ENCODE measurements around the gene ZBTB9. TPM values are rescaled to one million over a fixed set of nuclear protein-coding genes. Genes with fewer than 3 reads are reported as not detected.
A peak's percentile ranks its signal among the peaks of the same experiment; 100 is the strongest.

The ZBTB9 gene
- total RNA-seq, 2 experiments from 2014 or later = 9.3 to 9.5 TPM

GRCh38 chr6:33428224-33428965 lies 26.0 kb upstream of the ZBTB9 start:
- CTCF ChIA-PET = interaction anchor here (0.7 to 1.4 kb wide), 9 partner anchors 10 to 193 kb away, joined by 3 to 5 read pairs (median 3); partner anchors contain the start of genes CUTA, ITPR3 and RGL2
- Mint-ChIP-seq H3K27me3 (no peaks in the 10 kb centered on the region), H3K4me3 (peak overlapping the region; percentile 84), H3K27ac (peak overlapping the region; percentile 85), H3K4me1 (peaks cover 74% of the 10 kb centered on the region), H3K36me3 (ENCODE audit: low read depth) (peaks cover 19% of the 10 kb centered on the region), H3K9me3 (ENCODE audit: low read depth) (no peaks in the 10 kb centered on the region)
- DNase-seq (peak; percentile 63), ATAC-seq (no peak)
- intact Hi-C loops (cut with DNase I, micrococcal nuclease) = loop anchor here in 1 of 2 experiments (5.0 kb wide), 1 partner anchor 194 kb away; the partner anchor contains the start of gene ITPR3
- POLR2A ChIA-PET = interaction anchor here (0.5 to 0.8 kb wide), 2 partner anchors 10 to 86 kb away, joined by 3 to 5 read pairs; partner anchors contain the start of gene CUTA

DNA sequence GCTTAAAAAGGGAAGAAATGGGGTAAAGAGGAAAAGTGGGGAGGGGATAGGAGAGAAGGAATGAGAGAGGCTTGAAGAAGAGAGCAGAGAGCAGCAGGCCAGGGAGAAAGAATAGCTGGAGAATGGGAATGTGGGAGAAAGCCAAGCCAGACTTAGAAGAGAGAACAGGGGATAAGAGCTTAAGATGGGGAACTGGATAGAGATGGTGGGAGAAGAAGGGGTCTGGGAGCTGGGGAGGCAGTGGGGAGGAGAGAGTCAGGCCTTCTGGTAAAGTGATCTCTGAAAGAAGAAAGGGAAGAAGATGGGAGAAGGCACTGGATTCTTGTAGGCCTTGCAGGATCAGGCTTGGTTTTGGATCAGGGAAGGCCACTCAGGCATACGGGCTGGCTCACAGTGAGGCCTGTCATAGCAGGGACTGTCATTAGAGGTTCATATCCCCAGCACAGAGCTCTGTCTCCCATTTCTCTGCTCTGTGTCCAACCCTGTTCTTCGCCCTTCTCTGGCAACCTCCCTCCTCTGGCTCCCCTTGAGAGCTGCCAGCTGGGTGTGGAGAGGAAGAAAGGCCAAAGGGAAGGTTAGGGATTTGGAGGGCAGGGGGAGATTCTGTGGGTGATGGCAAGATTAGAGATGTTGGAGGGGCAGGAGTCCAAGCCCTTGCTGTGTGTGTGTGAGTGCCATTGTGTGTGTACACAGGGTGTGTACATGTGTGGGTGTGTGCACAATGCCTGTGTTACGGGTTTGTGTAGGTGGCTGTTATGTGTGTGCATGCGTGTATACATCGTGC lies 25.2 kb upstream of the ZBTB9 start:
- no peaks in the 10 kb centered on the region for H3K9me3 Mint-ChIP-seq (ENCODE audit: low read depth)
- ATAC-seq (no peak), DNase-seq (no peak)
- H3K4me1 Mint-ChIP-seq = peaks cover 71% of the 10 kb centered on the region
- no peaks in the 10 kb centered on the region for H3K27me3 Mint-ChIP-seq
- intact Hi-C loops (cut with DNase I, micrococcal nuclease) = loop anchor here in 1 of 2 experiments (5.0 kb wide), 1 partner anchor 193 kb away; the partner anchor contains the start of gene ITPR3
- peak overlapping the region; percentile 84 for H3K4me3 Mint-ChIP-seq
- ChIA-PET POLR2A (interaction anchor here (0.5 to 0.8 kb wide), 3 partner anchors 11 to 141 kb away, joined by 3 to 5 read pairs (median 3); partner anchors contain the start of gene CUTA), CTCF (interaction anchor here (0.7 to 1.4 kb wide), 11 partner anchors 11 to 792 kb away, joined by 3 to 5 read pairs (median 3); partner anchors contain the start of genes CUTA, ITPR3 and RGL2)
- H3K36me3 Mint-ChIP-seq (ENCODE audit: low read depth) = peaks cover 20% of the 10 kb centered on the region
- peak overlapping the region; percentile 85 for H3K27ac Mint-ChIP-seq

GRCh38 chr6:33429750-33430052 lies 24.7 kb upstream of the ZBTB9 start:
- ChIA-PET CTCF (interaction anchor here (0.7 to 1.6 kb wide), 8 partner anchors 11 to 792 kb away, joined by 3 to 6 read pairs (median 3); partner anchors contain the start of genes CUTA, ITPR3 and ZBTB9), POLR2A (interaction anchor here (0.5 to 1.7 kb wide), 2 partner anchors 11 to 141 kb away, joined by 3 to 7 read pairs; partner anchors contain the start of gene CUTA)
- DNase-seq = no peak
- ATAC-seq = no peak
- intact Hi-C loops (cut with DNase I, micrococcal nuclease) = loop anchor here (2.0 to 5.0 kb wide), 2 partner anchors 25 to 193 kb away; partner anchors contain the start of genes ITPR3 (in 1 of the 2) and ZBTB9 (in 1 of the 2)
- peaks cover 14% of the 10 kb centered on the region for H3K36me3 Mint-ChIP-seq (ENCODE audit: low read depth)
- H3K4me3 Mint-ChIP-seq = peak overlapping the region; percentile 84
- no peaks in the 10 kb centered on the region for H3K9me3 Mint-ChIP-seq (ENCODE audit: low read depth)
- H3K4me1 Mint-ChIP-seq = peaks cover 66% of the 10 kb centered on the region
- H3K27ac Mint-ChIP-seq = peak overlapping the region; percentile 85
- H3K27me3 Mint-ChIP-seq = no peaks in the 10 kb centered on the region

- ChIA-PET CTCF (interaction anchor here (0.6 to 1.6 kb wide), 9 partner anchors 12 to 791 kb away, joined by 3 to 8 read pairs (median 3); partner anchors contain the start of genes CUTA, ITPR3 and ZBTB9), POLR2A (interaction anchor here (0.6 to 1.7 kb wide), 8 partner anchors 12 to 459 kb away, joined by 3 to 7 read pairs (median 3); partner anchors contain the start of genes CUTA, KIFC1 and ZBTB9)
- intact Hi-C loops (cut with DNase I, micrococcal nuclease) = loop anchor here in 1 of 2 experiments (2.0 kb wide), 1 partner anchor 24 kb away; the partner anchor contains the start of gene ZBTB9
- DNase-seq (no peak), ATAC-seq (no peak)
- H3K36me3 Mint-ChIP-seq (ENCODE audit: low read depth) = peaks cover 9% of the 10 kb centered on the region
- H3K27ac Mint-ChIP-seq = peak overlapping the region; percentile 56
- H3K9me3 Mint-ChIP-seq (ENCODE audit: low read depth) = no peaks in the 10 kb centered on the region
- H3K4me3 Mint-ChIP-seq = peak overlapping the region; percentile 84
- H3K4me1 Mint-ChIP-seq = peaks cover 59% of the 10 kb centered on the region
- no peaks in the 10 kb centered on the region for H3K27me3 Mint-ChIP-seq
Measured at GRCh38 chr6:33430334-33430733, 24.0 kb upstream of the ZBTB9 start.

GRCh38 chr6:33430991-33431879 lies 23.1 kb upstream of the ZBTB9 start:
- Mint-ChIP-seq H3K27ac (peak overlapping the region; percentile 56), H3K9me3 (ENCODE audit: low read depth) (no peaks in the 10 kb centered on the region), H3K4me3 (peak overlapping the region; percentile 84), H3K27me3 (no peaks in the 10 kb centered on the region), H3K36me3 (ENCODE audit: low read depth) (peaks cover 11% of the 10 kb centered on the region), H3K4me1 (peaks cover 58% of the 10 kb centered on the region)
- ChIA-PET CTCF (interaction anchor here (0.6 to 1.6 kb wide), 9 partner anchors 9 to 190 kb away, joined by 3 to 8 read pairs (median 4); partner anchors contain the start of genes CUTA, ITPR3 and ZBTB9), POLR2A (interaction anchor here (0.6 to 1.7 kb wide), 8 partner anchors 13 to 460 kb away, joined by 3 to 7 read pairs (median 3); partner anchors contain the start of genes CUTA, KIFC1 and ZBTB9)
- intact Hi-C loops (cut with DNase I, micrococcal nuclease) = loop anchor here (1.0 to 2.0 kb wide), 3 partner anchors 23 to 40 kb away; partner anchors contain the start of genes ZBTB9 (in 2 of the 2) and KIFC1 (in 1 of the 2)
- DNase-seq (peak; percentile 89), ATAC-seq (peak; percentile 62)

- H3K36me3 Mint-ChIP-seq (ENCODE audit: low read depth) = peaks cover 11% of the 10 kb centered on the region
- peaks cover 54% of the 10 kb centered on the region for H3K4me1 Mint-ChIP-seq
- ATAC-seq (no peak), DNase-seq (no peak)
- H3K4me3 Mint-ChIP-seq = peak overlapping the region; percentile 84
- no peaks in the 10 kb centered on the region for H3K27me3 Mint-ChIP-seq
- no peaks in the 10 kb centered on the region for H3K9me3 Mint-ChIP-seq (ENCODE audit: low read depth)
- peak overlapping the region; percentile 53 for H3K27ac Mint-ChIP-seq
- POLR2A ChIA-PET = interaction anchor here (0.5 kb wide), 1 partner anchor 226 kb away, joined by 3 read pairs; no protein-coding TSS in a partner anchor
- CTCF ChIA-PET = interaction anchor here (0.8 to 1.2 kb wide), 2 partner anchors 10 to 173 kb away, joined by 3 to 4 read pairs; no protein-coding TSS in a partner anchor
- intact Hi-C loops (cut with DNase I, micrococcal nuclease) = loop anchor here (1.0 to 2.0 kb wide), 3 partner anchors 22 to 41 kb away; partner anchors contain the start of genes ZBTB9 (in 2 of the 2) and KIFC1 (in 1 of the 2)
Measured at GRCh38 chr6:33431880-33432541, 22.4 kb upstream of the ZBTB9 start.

GRCh38 chr6:33432546-33432945 lies 21.8 kb upstream of the ZBTB9 start:
- peaks cover 50% of the 10 kb centered on the region for H3K4me1 Mint-ChIP-seq
- ChIA-PET CTCF (interaction anchor here (0.7 to 1.2 kb wide), 2 partner anchors 10 to 21 kb away, joined by 4 read pairs; no protein-coding TSS in a partner anchor), POLR2A (interaction anchor here (0.5 kb wide), 1 partner anchor 227 kb away, joined by 3 read pairs; no protein-coding TSS in a partner anchor)
- H3K27ac Mint-ChIP-seq = peak overlapping the region; percentile 27
- DNase-seq (no peak), ATAC-seq (no peak)
- H3K9me3 Mint-ChIP-seq (ENCODE audit: low read depth) = no peaks in the 10 kb centered on the region
- intact Hi-C loops (cut with DNase I, micrococcal nuclease) = no loop called here
- no peaks in the 10 kb centered on the region for H3K27me3 Mint-ChIP-seq
- H3K36me3 Mint-ChIP-seq (ENCODE audit: low read depth) = peaks cover 14% of the 10 kb centered on the region
- H3K4me3 Mint-ChIP-seq = peak overlapping the region; percentile 84

DNA sequence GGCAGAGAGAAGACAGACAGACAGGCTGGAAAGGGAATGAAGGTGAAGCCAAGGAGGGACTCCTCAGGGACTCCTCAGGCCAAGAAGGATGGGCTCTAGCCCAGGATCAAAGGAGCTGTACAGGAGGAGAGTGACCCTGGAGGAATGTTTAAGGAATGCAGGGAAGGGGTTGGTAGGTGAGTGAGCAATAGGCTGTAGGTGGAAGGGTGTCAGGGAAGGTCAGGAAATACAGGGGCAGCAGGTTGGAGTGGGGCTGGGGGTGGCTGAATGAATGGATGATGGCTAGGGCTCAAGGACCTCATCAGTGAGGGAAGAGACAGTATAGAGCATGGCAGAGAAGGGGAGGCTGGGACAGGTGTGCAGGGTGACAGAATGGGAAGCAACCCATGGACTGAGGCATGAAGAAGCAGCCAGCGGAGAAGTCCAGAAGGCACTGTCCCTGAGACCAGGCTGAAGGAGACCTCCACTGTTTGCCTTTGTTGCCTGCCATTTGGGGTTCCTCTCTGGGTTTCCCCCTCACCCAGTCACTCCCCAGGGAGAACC lies 21.3 kb upstream of the ZBTB9 start:
- no peaks in the 10 kb centered on the region for H3K9me3 Mint-ChIP-seq (ENCODE audit: low read depth)
- peaks cover 15% of the 10 kb centered on the region for H3K36me3 Mint-ChIP-seq (ENCODE audit: low read depth)
- DNase-seq (no peak), ATAC-seq (no peak)
- intact Hi-C loops (cut with DNase I, micrococcal nuclease) = no loop called here
- H3K27ac Mint-ChIP-seq = peak overlapping the region; percentile 27
- no peaks in the 10 kb centered on the region for H3K27me3 Mint-ChIP-seq
- H3K4me1 Mint-ChIP-seq = peaks cover 50% of the 10 kb centered on the region
- peak overlapping the region; percentile 0 for H3K4me3 Mint-ChIP-seq
- ChIA-PET CTCF (interaction anchor here (0.7 kb wide), 1 partner anchor 21 kb away, joined by 4 read pairs; no protein-coding TSS in a partner anchor), POLR2A (no interaction called here)

DNA sequence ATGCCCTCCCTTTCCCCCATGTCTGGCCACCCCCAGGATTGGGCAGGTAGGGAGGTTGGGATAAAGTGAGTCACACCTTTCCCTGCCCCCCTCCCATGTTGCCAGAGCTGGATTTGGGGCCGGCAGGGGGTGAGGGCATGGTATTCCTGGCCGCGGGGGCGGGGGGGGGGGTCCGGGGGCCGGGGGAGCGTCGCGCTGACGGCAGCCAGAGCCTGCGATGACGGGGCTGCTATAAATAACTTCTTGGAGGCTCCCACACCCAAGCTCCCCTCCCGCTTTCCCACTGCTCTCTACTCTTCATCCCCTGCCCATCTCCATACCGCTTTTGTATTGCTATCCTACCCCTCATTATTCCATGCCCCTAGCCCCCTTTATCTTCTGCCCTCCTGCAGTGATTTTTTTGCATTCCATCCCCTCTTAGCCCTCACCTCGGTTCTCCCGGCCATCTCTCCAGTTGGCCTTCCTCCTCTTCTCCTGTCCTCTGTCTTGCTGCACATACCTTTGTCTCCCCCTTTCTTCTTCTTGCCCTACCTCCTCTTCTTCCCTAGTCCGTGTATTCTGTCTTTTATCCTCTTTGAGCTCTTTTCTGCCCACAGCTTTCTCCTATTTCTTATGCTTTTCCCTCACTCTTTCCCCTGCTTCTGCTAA lies 20.7 kb upstream of the ZBTB9 start:
- Mint-ChIP-seq H3K4me3 (no peak overlapping the region), H3K27me3 (no peaks in the 10 kb centered on the region), H3K9me3 (ENCODE audit: low read depth) (no peaks in the 10 kb centered on the region), H3K36me3 (ENCODE audit: low read depth) (peaks cover 19% of the 10 kb centered on the region), H3K27ac (no peak overlapping the region), H3K4me1 (peaks cover 45% of the 10 kb centered on the region)
- ChIA-PET POLR2A (no interaction called here), CTCF (interaction anchor here (0.7 kb wide), 1 partner anchor 20 kb away, joined by 4 read pairs; no protein-coding TSS in a partner anchor)
- ATAC-seq (no peak), DNase-seq (no peak)
- intact Hi-C loops (cut with DNase I, micrococcal nuclease) = no loop called here
